Activated naive CD4-positive, alpha-beta T cell treated with Interleukin-2 at 50 U/mL for 16 hours (primary cell): Measurements from ENCODE around the gene IWS1.
A peak's percentile ranks its signal among the peaks of the same experiment; 100 is the strongest.
"Not testable (repeated sequence)": the region's sequence is repeated elsewhere in the genome, so short reads cannot be mapped to it uniquely, and the experiment has no call there.

Experiments used
- DNase-seq: peaks from one replicate; pipeline ENCODE4 v3.0.0-alpha.2; 2020

The IWS1 gene

GRCh38 chr2:127527001-127527804 is 914 bp upstream of the IWS1 start:
- no peak for DNase-seq

- peak; percentile 8 for DNase-seq
These were observed 578 bp downstream of the IWS1 start for GRCh38 chr2:127525691-127526131.

GRCh38 chr2:127524198-127524834 is 2.0 kb downstream of the IWS1 start:
- not testable (repeated sequence) for DNase-seq

GRCh38 chr2:127523269-127523939 is 2.9 kb downstream of the IWS1 start:
- DNase-seq, result no peak

- no peak for DNase-seq
These were observed 5.9 kb downstream of the IWS1 start for GRCh38 chr2:127520424-127520823.

GRCh38 chr2:127517465-127517864 is 8.8 kb downstream of the IWS1 start:
- DNase-seq, result no peak

- no peak for DNase-seq
These were observed 10.1 kb downstream of the IWS1 start for GRCh38 chr2:127516041-127516762.

GRCh38 chr2:127515383-127515915 is 10.8 kb downstream of the IWS1 start:
- DNase-seq, result no peak

- DNase-seq, result no peak
These were observed 11.8 kb downstream of the IWS1 start for GRCh38 chr2:127514485-127514884.

- DNase-seq, result no peak
These were observed 12.2 kb downstream of the IWS1 start for GRCh38 chr2:127514076-127514475.

- no peak for DNase-seq
These were observed 13.9 kb downstream of the IWS1 start for GRCh38 chr2:127512362-127512761.

- DNase-seq, result no peak
These were observed 14.4 kb downstream of the IWS1 start for GRCh38 chr2:127511917-127512316.

GRCh38 chr2:127511090-127511695 is 15.1 kb downstream of the IWS1 start:
- no peak for DNase-seq

GRCh38 chr2:127510073-127510472 is 16.2 kb downstream of the IWS1 start:
- no peak for DNase-seq

GRCh38 chr2:127508631-127509034 is 17.7 kb downstream of the IWS1 start:
- DNase-seq, result no peak

- no peak for DNase-seq
These were observed 18.2 kb downstream of the IWS1 start for GRCh38 chr2:127508023-127508630.

- DNase-seq, result no peak
These were observed 19.8 kb downstream of the IWS1 start for GRCh38 chr2:127506510-127506909.

- no peak for DNase-seq
These were observed 21.5 kb downstream of the IWS1 start for GRCh38 chr2:127504552-127505430.

- DNase-seq, result no peak
These were observed 22.8 kb downstream of the IWS1 start for GRCh38 chr2:127503491-127503890.

GRCh38 chr2:127498386-127498785 is 27.9 kb downstream of the IWS1 start:
- no peak for DNase-seq

GRCh38 chr2:127490283-127490682 is 36.0 kb downstream of the IWS1 start:
- DNase-seq, result no peak
